Psoas muscle (tissue), 8 donors: ENCODE results near the gene MAP3K4. TPM values are rescaled to one million over a fixed set of nuclear protein-coding genes. Genes with fewer than 3 reads are reported as not detected.
"Not testable (repeated sequence)": the region's sequence is repeated elsewhere in the genome, so short reads cannot be mapped to it uniquely, and the experiment has no call there.

Experiments
- ATAC-seq, 4 donors: fragments of 200-7000 bp; cut with Tn5 transposase; one replicate each; pipeline ENCODE4 v1.9.1; 2020; ENCODE audit warnings: moderate library complexity in 3 of 4, mild to moderate bottlenecking in 2 of 4
- DNase-seq, 2 donors: peaks; one replicate each; pipeline ENCODE4 v3.0.0-alpha.2; 2020
- H3K27ac ChIP-seq: fragments of 200-600 bp; one replicate; pipeline ENCODE4 v1.8.0; 2022
- H3K27me3 ChIP-seq, 3 donors: fragments of 200-600 bp in 1 of 3; one replicate each; pipeline versions ENCODE4 v1.6.1 to v1.8.0; 2013 to 2022; ENCODE audit warnings: low read length in 2 of 3, mild to moderate bottlenecking in 2 of 3, moderate library complexity in 1 of 3; ENCODE audit not compliant: insufficient read depth in 3 of 3
- H3K36me3 ChIP-seq, 2 donors: fragments of 200-600 bp in 1 of 2; one replicate each; pipeline versions ENCODE4 v1.6.1 to v1.8.0; 2013 to 2022; ENCODE audit warnings: low read depth in 1 of 2, mild to moderate bottlenecking in 1 of 2, moderate library complexity in 1 of 2; ENCODE audit not compliant: insufficient read depth in 1 of 2
- H3K4me1 ChIP-seq: fragments of 200-600 bp; one replicate; pipeline ENCODE4 v1.8.0; 2022
- H3K4me3 ChIP-seq: fragments of 200-600 bp; one replicate; pipeline ENCODE4 v1.8.0; 2022; ENCODE audit warnings: mild to moderate bottlenecking
- H3K9me3 ChIP-seq: fragments of 200-600 bp; one replicate; pipeline ENCODE4 v1.8.0; 2022
- WGBS, 3 donors: extraction: QIAGEN DNeasy Blood & Tissue Kit; methylation state at CpG; one replicate each; pipeline versions ENCODE4 v1.1.6 to v1.1.7; 2013; 5-methylcytosine and 5-hydroxymethylcytosine counted together
- intact Hi-C, 2 donors: fragments of 100-400 bp; cut with DNase I; formaldehyde crosslinking; loops; one replicate each; pipeline versions ENCODE4 v1.11.0 to v1.14.2; 2022
- polyA plus RNA-seq, 3 donors: library from polyadenylated mRNA; stranded (reverse); fragments of 200-250 nt; gene quantifications; one replicate each; pipeline ENCODE4 v1.2.3, GENCODE V29; 2013
- total RNA-seq, 4 donors: library from RNA; stranded (reverse); fragmentation: NEBNext Ultra II Directional in 2 of 4; extraction: Animal tissue kit (Norgen Biotek cat#: 25700) in 2 of 4; gene quantifications; one replicate each; pipeline versions ENCODE4 v1.2.1 to v1.2.4, GENCODE V29; 2021 to 2023
- TF ChIP-seq, protein P1 (sequence below): fragments of 200-600 bp; IDR thresholded peaks from one replicate; pipeline ENCODE4 v1.8.0; 2022; ENCODE audit warnings: antibody characterized with exemption
- donor health status: healthy with polysubstance abuse.
- donor health status: DM: no; HTN: no; CAD: no; lungs with moderate emphysema.
- donor health status: Bipolar disorder and iron deficiency.
- donor health status: healthy.
- donor health status: DM: yes; HTN: yes; CAD: no.
- donor health status: DM: no; HTN: no; CAD: no.
- donor health status: DM: no; HTN: no; CAD: no.
- donor health status: DM: yes; HTN: yes; CAD: no.

MAP3K4 gene
- total and polyA plus RNA-seq, 7 donors = 13.5 to 45.8 (median 19.4) TPM

DNA sequence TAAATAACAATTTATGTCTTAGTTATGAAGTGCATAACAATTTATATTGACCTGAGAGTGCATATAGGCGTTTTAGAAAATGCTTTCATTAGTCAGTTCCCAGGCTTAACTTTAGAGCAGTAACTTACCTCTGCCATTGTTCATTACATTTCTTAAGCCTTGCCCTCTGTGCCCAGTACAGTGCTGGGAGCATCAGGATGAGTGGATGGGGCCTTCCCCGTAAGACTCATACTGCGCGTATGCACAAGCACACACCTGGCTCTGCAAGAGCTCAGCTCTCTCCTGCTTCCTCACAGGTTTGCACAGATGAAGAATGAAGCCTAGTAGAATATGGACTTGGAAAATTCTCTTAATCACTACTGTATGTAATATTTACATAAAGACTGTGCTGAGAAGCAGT is 125.0 kb downstream of the MAP3K4 start:
- Histone ChIP-seq H3K36me3 (peaks cover 11 to 86% of the 10 kb centered on the region in 2 donors), H3K27ac (no peak overlapping the region), H3K4me1 (no peaks in the 10 kb centered on the region), H3K9me3 (peaks cover 9% of the 10 kb centered on the region), H3K4me3 (no peak overlapping the region), H3K27me3 (no peaks in the 10 kb centered on the region)
- intact Hi-C loops = no loop called here
- DNase-seq = no peak
- TF ChIP-seq, protein P1, sequence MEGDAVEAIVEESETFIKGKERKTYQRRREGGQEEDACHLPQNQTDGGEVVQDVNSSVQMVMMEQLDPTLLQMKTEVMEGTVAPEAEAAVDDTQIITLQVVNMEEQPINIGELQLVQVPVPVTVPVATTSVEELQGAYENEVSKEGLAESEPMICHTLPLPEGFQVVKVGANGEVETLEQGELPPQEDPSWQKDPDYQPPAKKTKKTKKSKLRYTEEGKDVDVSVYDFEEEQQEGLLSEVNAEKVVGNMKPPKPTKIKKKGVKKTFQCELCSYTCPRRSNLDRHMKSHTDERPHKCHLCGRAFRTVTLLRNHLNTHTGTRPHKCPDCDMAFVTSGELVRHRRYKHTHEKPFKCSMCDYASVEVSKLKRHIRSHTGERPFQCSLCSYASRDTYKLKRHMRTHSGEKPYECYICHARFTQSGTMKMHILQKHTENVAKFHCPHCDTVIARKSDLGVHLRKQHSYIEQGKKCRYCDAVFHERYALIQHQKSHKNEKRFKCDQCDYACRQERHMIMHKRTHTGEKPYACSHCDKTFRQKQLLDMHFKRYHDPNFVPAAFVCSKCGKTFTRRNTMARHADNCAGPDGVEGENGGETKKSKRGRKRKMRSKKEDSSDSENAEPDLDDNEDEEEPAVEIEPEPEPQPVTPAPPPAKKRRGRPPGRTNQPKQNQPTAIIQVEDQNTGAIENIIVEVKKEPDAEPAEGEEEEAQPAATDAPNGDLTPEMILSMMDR = no peak
- no peak for ATAC-seq
- 95 to 96% (median 96%) methylated on average over 4 of the region's 4 CpGs for WGBS, 3 donors

DNA sequence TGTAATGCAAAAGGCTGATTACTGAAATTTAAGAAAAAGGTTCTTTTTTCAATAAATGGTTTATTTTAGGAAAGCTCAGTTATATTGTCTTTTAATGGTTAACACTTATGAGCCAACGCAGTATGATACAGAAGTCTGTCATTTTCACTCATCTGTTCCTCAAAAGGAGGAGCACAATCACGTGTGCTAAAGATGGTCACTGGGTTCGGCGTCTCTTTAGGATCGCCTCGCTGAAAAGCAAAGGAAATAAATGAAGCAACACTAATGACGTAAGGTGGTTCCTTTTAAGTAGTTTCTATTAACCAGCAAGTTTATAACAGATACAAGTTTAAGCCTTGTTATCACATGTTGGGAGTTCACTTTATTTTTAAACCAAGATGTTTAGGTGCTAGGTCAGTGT is 125.7 kb downstream of the MAP3K4 start:
- Histone ChIP-seq H3K9me3 (peaks cover 9% of the 10 kb centered on the region), H3K4me3 (no peak overlapping the region), H3K4me1 (no peaks in the 10 kb centered on the region), H3K27me3 (no peaks in the 10 kb centered on the region), H3K36me3 (peaks cover 6 to 78% of the 10 kb centered on the region in 2 donors), H3K27ac (no peak overlapping the region)
- ATAC-seq = no peak
- DNase-seq = no peak
- WGBS, 3 donors = 87 to 90% (median 89%) methylated on average over 7 of the region's 7 CpGs
- intact Hi-C loops = no loop called here
- TF ChIP-seq, protein P1 = no peak

DNA sequence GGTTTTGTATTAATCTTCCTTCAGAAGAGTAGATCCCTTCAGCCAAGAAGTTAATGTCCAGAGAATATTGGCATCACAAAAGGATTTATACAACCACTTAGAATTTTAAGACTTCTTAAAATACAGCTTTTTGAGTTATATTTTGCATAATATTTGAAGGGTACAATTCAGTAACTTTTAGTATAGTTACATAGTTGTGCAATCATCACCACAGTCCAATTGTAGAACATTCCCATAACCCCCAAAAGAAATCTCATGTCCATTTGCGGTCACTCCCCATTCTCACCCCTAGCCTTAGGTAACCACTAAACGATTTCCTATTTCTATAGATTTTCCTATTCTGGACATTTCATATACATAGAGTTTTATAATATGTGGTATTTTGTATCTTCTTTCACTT is 126.4 kb downstream of the MAP3K4 start:
- no peak for DNase-seq
- Histone ChIP-seq H3K4me3 (no peak overlapping the region), H3K4me1 (no peaks in the 10 kb centered on the region), H3K27me3 (no peaks in the 10 kb centered on the region), H3K9me3 (peaks cover 15% of the 10 kb centered on the region), H3K36me3 (peaks cover 5 to 72% of the 10 kb centered on the region in 2 donors), H3K27ac (no peak overlapping the region)
- ATAC-seq = no peak
- TF ChIP-seq, protein P1 = no peak
- WGBS, 3 donors = 95 to 98% (median 95%) methylated on average over 2 of the region's 2 CpGs
- intact Hi-C loops = no loop called here

DNA sequence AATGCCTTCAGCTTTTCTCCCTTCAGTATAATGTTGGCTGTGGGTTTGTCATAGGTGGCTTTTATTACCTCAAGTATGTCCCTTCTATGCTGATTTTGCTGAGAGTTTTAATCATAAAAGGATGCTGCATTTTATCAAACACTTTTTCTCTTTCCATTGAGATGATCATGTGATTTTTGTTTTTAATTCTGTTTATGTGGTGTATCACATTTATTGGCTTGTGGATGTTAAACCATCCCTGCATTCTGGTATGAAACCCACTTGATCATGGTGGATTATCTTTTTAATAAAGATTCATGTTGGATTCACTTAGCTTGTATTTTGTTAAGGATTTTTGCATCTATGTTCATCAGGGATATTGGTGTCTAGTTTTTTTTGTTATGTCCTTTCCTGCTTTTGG is 131.8 kb downstream of the MAP3K4 start:
- Histone ChIP-seq H3K9me3 (peaks cover 24% of the 10 kb centered on the region), H3K36me3 (peaks cover 0 to 32% of the 10 kb centered on the region in 2 donors)
- H3K4me1 ChIP-seq, H3K27me3 ChIP-seq, H3K4me3 ChIP-seq, H3K27ac ChIP-seq, intact Hi-C loops, ATAC-seq, DNase-seq: not testable (repeated sequence)

DNA sequence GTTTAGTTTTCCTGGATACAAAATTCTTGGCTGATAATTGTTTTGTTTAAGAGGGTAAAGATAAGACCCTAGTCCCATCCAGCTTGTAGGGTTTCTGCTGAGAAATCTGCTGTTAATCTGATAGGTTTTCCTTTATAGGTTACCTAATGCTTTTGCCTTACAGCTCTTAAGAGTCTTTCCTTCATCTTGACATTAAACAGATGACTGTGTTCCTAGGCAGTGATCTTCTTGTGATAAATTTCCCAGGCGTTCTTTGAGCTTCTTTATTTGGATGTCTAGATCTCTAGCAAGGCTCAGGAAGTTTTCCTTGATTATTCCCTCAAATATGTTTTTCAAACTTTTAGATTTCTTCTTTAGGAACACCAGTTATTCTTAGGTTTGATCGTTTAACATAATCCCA is 134.0 kb downstream of the MAP3K4 start:
- ATAC-seq (no peak), DNase-seq (no peak)
- WGBS, 3 donors = 96 to 100% (median 98%) methylated on average over 2 of the region's 2 CpGs
- Histone ChIP-seq H3K4me1 (no peaks in the 10 kb centered on the region), H3K27ac (no peak overlapping the region), H3K36me3 (peaks cover 0 to 22% of the 10 kb centered on the region in 2 donors), H3K27me3 (no peaks in the 10 kb centered on the region), H3K9me3 (peaks cover 15% of the 10 kb centered on the region), H3K4me3 (no peak overlapping the region)
- TF ChIP-seq, protein P1 = no peak
- intact Hi-C loops = no loop called here
